Medulla oblongata (tissue), 1 donor: Measurements from ENCODE around the gene CTAGE4.
"Not testable (repeated sequence)": the region's sequence is repeated elsewhere in the genome, so short reads cannot be mapped to it uniquely, and the experiment has no call there.

ENCODE experiments used
- DNase-seq: peaks from one replicate; pipeline ENCODE4 v3.0.0-alpha.2; 2015; ENCODE audit errors: extremely low spot score

CTAGE4 gene

GRCh38 chr7:144183166-144183565 lies at the start of gene CTAGE4:
Gene CTAGE4 (plus strand): TSS chr7:144183466. CDS start chr7:144183504, 38 bp downstream.
- not testable (repeated sequence) for DNase-seq

- DNase-seq, result no peak
Measured at GRCh38 chr7:144134116-144134515, 49.1 kb upstream of the CTAGE4 start.

DNA sequence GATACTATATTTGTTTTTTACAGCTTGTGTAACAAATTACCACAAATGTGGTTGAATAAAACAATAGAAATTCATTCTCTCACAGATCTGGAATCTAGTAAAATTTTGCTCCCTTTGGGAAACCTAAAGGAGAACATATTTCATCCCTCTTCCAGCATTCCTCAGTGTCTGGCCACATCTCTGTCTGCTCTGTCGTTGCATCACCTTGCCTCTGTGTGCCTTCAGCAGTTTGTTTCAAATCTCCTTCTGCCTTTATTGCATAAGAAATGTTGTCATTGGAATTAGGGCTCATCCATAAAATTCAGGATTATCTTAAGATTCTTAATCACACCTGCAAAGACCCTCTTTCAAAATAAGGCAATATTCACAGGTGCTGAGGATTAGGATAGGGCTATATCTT lies 45.8 kb upstream of the CTAGE4 start:
- DNase-seq, result no peak

DNA sequence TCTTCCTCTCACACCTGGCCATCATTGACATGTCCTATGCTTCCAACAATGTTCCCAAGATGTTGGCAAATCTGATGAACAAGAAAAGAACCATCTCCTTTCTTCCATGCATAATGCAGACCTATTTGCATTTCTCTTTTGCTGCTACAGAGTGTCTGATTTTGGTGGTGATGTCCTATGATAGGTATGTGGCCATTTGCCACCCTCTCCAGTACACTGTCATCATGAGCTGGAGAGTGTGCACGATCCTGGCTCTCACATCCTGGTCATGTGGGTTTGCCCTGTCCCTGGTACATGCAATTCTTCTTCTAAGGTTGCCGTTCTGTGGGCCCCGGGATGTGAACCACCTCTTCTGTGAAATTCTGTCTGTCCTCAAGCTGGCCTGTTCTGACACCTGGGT lies 41.1 kb upstream of the CTAGE4 start:
- DNase-seq, result no peak

DNA sequence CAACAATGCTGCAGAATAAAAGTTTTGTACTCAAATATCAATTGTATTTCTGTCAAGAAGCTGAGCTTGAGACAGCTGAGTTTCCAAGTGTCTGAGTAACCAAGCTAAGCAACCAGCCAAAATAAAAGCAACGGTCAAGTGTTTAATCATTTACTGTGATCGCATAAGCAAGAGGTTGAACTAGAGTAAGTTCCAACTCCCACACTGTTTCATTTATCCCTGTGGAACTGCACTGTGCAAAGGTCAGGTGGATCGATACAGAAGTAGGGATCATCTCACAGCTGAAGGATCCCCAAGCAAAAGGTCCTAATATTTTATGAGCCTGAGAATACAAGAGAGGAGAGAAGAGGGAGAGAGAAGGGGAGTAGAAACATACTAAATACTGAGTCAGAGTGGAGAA lies 38.8 kb upstream of the CTAGE4 start:
- no peak for DNase-seq

DNA sequence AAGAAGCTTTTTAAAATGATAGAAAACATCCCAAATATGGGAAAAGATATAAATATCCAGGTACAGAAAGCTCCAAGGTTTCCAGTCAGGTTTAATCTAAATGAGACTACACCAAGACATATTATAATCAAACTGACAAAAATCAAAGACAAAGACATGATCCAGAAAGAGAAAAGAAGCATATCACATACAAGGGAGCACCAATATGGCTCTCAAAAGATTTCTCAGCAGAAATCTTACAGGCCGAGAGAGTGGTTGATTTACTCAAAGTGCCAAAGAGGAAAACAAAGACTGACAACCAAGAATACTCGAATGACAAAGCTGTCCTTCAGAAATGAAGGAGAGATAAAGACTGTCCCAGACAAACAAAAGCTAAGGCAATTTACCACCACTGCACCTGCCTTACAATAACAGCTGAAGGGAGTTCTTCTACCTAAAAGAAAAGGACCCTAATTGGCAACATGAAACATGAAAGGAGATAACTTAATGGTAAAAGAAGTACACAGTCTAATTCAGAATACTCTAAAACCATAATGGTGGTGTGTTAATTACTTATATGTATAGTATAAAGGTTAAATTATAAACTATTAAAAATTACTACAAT lies 34.9 kb upstream of the CTAGE4 start:
- DNase-seq, result no peak

DNA sequence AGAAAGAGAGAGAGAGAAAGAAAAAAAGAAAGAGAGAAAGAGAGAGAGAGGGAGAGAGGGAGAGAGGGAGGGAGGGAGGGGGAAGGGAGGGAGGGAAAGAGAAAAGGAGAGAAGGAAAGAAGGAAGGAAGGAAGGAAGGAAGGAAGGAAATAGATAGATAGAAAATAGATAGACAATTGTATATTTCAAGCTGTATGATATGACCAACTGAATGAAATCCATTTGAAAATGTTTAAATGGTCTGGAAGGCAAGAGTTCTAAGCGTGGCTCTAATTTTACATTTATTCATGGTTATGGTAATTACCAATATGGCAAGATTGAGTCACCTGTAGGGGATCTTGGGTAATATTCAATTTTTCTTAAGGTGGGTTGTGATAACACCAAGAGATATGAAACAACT lies 24.4 kb upstream of the CTAGE4 start:
- no peak for DNase-seq

DNA sequence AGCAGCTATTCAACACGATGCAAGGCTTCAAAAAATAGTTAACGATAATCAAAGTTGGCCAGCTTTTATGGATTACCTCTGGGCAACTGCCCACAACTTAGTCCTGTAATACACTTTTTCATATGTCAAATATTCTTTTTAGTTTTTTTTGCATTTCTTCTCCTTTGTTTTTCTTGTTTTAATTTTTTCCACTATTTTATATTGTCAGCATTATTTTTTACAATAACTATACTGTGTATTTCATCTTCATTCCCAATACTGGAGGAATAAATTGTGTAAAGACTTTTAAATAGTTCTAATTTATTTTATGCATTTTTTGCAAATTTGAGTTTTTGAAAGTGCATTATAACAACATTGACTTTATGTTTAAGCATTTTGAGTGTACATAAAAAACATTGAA lies 18.5 kb upstream of the CTAGE4 start:
- DNase-seq, result no peak

DNA sequence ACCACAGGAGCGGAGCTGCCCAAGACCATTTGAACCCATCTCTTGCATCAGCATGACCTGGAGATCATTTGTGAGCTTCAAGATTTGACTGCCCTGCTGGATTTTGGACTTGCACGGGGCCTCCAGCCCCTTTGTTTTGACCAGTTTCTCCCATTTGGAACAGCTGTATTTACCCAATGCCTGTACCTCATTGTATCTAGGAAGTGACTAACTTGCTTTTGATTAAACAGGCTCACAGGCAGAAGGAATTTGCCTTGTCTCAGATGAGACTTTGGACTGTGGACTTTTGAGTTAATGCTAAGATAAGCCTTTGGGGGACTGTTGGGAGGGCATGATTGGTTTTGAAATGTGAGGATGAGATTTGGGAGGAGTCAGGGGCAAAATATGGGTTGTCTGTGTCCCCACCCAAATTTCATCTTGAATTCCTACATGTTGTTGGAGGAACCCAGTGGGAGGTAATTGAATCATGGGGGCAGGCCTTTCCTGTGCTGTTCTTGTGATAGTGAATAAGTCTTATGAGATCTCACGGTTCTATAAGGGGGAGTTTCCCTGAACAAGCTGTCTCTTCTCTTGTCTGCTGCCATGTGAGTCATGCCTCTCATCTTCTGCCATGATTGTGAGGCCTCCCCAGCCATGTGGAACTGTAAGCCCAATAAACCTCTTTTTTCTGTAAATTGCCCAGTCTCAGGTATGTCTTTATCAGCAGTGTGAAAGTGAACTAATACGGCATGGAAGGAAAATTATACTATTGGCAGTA lies 11.5 kb upstream of the CTAGE4 start:
- DNase-seq, result not testable (repeated sequence)

DNA sequence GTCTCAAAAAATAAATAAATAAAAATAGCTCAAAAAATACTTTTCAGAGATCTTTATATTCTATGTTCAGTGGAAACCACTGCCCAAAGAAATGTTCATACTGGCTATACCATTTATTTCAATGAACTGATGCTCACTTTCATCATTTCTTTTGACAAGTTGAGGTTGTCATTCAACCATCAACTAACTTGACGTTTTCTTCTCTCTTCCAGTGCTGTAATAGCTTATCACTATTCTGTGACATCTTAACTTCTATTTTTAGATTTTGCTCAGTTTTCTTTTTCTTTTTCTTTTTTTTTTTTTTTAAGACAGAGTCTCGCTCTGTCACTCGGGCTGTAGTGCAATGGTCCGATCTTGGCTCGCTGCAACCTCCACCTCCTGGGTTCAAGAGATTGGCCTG lies 8.7 kb upstream of the CTAGE4 start:
- DNase-seq, result no peak

DNA sequence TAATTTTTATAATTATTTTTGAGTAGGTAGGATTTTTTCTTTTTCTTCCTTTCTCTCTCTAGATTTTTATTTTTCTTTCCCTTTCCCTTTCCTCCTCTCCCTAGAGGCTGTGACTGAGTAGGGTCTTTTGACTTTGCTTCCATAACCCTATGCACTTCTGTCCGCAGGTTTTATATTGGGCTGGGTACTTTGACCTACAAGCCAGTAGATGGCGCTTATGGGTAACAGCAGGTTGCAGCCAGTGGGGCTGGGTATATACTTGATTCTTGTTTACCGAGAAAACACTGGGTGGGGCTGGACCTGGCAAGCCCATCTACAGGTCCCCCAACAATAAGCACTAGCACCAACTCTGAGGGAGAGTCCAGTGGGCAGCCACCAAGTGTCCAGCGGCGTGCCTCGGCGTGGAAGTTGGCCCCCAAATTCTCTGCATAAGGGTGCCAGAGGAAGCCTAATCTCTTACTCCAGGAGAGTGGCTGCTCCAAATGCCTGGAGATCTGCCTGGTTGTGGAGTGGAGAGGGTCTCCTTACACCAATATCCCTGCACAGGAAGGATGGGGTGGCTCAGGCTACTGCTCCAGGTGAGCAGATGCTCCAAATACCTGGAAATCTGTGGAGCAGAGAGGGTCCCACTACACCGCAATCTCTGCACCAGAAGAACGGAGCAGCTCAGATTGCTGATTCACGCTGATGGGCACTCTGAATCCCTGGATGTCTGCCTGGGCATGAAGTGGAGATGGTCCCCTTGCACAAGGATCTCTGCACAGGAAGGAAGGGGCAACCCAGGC lies 4.7 kb upstream of the CTAGE4 start:
- DNase-seq, result peak; percentile 14

DNA sequence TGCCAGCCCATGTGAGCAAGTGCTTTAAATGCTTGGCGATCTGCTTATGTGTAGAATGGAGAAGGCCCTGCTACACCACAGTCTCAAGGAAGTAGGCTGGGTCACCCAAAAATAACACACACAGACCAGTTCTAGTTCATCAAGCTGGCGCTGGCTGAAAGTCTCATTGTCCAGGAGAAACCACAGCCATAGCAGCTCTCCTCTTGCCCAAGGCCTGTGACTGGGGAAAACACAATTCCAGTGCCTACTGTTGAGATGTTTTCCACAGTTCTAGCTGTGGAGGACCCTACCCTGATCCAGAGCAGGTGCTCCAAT lies 4.1 kb upstream of the CTAGE4 start:
- not testable (repeated sequence) for DNase-seq

DNA sequence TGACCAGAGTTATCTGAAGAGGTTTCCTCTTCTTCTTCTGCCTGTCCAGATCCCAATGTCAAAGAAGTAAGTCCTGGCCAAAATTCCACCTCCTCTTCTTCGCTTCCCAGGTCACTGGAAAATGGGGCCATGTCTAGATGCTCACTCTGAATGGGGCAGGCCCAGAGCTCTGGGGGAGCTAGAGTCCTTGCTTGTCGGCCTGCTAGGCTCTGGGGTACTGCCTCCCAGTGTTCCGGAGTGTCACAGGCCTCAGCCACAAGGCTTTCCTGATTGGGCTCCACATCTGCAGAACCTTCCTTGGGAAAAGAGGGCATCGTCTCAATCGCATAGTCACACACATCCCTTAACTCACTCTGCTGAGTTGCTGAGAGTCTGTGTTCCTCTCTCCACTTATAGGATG lies 4.6 kb downstream of the CTAGE4 start:
- not testable (repeated sequence) for DNase-seq

DNA sequence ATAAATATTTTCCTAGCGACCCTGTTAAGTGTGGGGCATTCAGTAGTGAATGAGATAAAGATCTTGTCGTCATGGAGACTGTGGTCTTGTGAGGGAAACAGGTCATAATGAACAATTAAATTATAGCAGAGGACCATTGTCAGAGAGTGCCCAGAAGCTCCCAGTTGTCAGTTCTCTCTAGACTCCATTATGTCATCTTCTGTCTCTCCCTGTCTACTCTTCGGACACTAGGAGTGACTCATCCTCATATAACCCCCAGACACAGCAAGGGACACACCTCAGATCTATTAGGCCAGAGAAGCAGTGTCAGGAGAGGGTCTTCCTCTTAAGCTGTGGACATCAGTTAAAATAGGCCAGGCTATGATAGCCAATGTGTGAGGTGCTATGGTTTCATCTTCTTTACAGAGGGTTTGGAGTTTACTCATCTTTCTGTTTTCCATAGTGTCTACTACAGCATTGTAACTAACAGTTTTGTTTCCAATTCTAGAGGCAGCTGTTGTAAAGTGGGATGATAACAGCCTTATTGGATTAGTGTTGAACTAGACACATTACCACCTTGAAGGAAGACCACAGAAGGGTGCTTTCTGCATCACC lies 5.4 kb downstream of the CTAGE4 start:
- DNase-seq, result not testable (repeated sequence)

DNA sequence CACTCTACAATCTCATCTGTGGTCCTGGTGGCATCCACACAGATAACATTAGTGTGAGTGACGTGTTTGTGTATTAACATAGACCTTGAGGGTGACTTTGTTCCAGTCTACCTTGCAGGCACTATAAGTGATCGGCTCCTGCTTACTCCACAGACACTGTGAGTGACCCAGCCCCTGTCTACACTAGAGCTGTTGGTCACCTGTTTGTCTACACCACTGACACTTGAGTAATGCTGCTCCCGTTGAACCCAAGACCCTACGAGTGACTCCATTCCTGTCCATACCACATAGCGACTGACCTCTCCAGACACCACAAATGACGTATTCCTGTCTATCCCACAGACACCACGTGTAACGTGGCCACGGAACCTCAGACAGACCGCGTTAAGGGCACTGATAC lies 10.5 kb downstream of the CTAGE4 start:
- DNase-seq, result not testable (repeated sequence)

GRCh38 chr7:144194453-144194852 lies 11.2 kb downstream of the CTAGE4 start:
- not testable (repeated sequence) for DNase-seq

- DNase-seq, result not testable (repeated sequence)
Measured at GRCh38 chr7:144195212-144195872, 12.1 kb downstream of the CTAGE4 start, which contains the start of gene ARHGEF35. Gene ARHGEF35 (minus strand): TSS chr7:144195833. CDS start chr7:144188383, 7,450 bp downstream.

DNA sequence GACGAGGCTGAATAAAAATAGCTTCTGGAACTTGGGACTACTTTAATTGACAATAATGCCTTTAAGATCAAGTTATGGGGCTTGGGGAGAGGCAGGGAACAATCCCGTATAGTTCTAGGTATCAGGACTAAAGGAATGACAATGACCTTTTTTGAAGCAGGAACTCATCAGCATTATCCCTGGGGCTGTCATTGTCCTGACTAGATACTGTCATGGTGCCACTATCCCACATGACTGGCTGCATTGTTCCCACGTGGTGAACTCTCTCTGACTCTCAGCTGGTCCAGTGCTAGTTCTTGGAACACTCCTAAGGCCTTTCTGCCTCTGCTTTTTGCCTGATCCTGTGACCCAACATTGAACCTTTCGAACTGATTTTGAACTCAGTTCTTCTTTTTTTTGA lies 15.7 kb downstream of the CTAGE4 start:
- not testable (repeated sequence) for DNase-seq

GRCh38 chr7:144201978-144202377 lies 18.7 kb downstream of the CTAGE4 start:
- DNase-seq, result not testable (repeated sequence)

GRCh38 chr7:144203086-144203485 lies 19.8 kb downstream of the CTAGE4 start:
- not testable (repeated sequence) for DNase-seq

- not testable (repeated sequence) for DNase-seq
Measured at GRCh38 chr7:144205306-144205705, 22.0 kb downstream of the CTAGE4 start.

DNA sequence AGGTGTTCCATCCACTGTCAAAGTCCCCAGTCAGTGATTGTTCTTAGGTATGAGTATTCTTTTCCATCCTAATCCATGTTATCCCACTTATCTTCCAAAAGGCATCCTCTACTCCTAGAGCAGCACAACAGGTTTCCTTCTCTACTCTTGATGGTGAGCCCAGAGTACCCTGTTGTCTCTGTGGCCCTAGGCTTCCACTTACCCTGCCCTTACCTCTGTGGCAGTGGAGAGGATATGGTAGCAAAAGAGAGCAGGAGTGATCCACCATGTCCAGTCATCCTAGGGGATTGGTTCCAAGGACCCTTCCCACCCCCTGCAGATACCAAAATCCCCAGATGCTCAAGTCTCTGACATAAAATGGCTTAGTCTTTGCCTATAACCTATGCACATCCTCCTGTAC lies 33.9 kb downstream of the CTAGE4 start:
- DNase-seq, result not testable (repeated sequence)
